HEK293 (cell line): ENCODE results near the gene EFCAB11.

Experiments used
- MZF1 ChIP-seq: fragments of 450-650 bp; formaldehyde crosslinking; IDR thresholded peaks from 2 replicates; pipeline ENCODE4 v1.5.1; 2017; ENCODE audit warnings: missing biosample characterization, missing genetic modification characterization, borderline replicate concordance
- ZFP69B ChIP-seq: fragments of 450-650 bp; formaldehyde crosslinking; IDR thresholded peaks from 2 replicates; pipeline ENCODE4 v1.5.1; 2016; ENCODE audit warnings: missing biosample characterization, missing genetic modification characterization
- ZNF138 ChIP-seq: fragments of 450-650 bp; formaldehyde crosslinking; IDR thresholded peaks from 2 replicates; pipeline ENCODE4 v1.5.1; 2016; ENCODE audit warnings: missing biosample characterization, missing genetic modification characterization, borderline replicate concordance
- ZNF140 ChIP-seq: fragments of 450-650 bp; formaldehyde crosslinking; IDR thresholded peaks from 2 replicates; pipeline ENCODE4 v1.5.1; 2016; ENCODE audit warnings: missing biosample characterization, missing genetic modification characterization
- ZNF404 ChIP-seq: fragments of 450-650 bp; formaldehyde crosslinking; IDR thresholded peaks from 2 replicates; pipeline ENCODE4 v1.5.1; 2017; ENCODE audit warnings: missing biosample characterization, missing genetic modification characterization
- ZNF585B ChIP-seq: fragments of 450-650 bp; formaldehyde crosslinking; IDR thresholded peaks from 2 replicates; pipeline ENCODE4 v1.5.1; 2016; ENCODE audit warnings: missing biosample characterization, missing genetic modification characterization
- ZNF792 ChIP-seq: fragments of 450-650 bp; formaldehyde crosslinking; IDR thresholded peaks from 2 replicates; pipeline ENCODE4 v1.5.1; 2016; ENCODE audit warnings: missing biosample characterization, missing genetic modification characterization
- TF ChIP-seq, protein P1 (sequence below): fragments of 450-650 bp; formaldehyde crosslinking; IDR thresholded peaks from 2 replicates; pipeline ENCODE4 v1.5.1; 2016; ENCODE audit warnings: missing biosample characterization, missing genetic modification characterization
- TF ChIP-seq, protein P2 (sequence below): fragments of 450-650 bp; formaldehyde crosslinking; IDR thresholded peaks from 2 replicates; pipeline ENCODE4 v1.5.1; 2016; ENCODE audit warnings: missing biosample characterization, missing genetic modification characterization
- TF ChIP-seq, protein P3 (sequence below): fragments of 450-650 bp; formaldehyde crosslinking; IDR thresholded peaks from 2 replicates; pipeline ENCODE4 v1.5.1; 2016; ENCODE audit warnings: missing biosample characterization, missing genetic modification characterization
- TF ChIP-seq, protein P4 (sequence below): fragments of 450-650 bp; formaldehyde crosslinking; IDR thresholded peaks from 2 replicates; pipeline ENCODE4 v1.5.1; 2016; ENCODE audit warnings: missing biosample characterization, missing genetic modification characterization

DNA sequence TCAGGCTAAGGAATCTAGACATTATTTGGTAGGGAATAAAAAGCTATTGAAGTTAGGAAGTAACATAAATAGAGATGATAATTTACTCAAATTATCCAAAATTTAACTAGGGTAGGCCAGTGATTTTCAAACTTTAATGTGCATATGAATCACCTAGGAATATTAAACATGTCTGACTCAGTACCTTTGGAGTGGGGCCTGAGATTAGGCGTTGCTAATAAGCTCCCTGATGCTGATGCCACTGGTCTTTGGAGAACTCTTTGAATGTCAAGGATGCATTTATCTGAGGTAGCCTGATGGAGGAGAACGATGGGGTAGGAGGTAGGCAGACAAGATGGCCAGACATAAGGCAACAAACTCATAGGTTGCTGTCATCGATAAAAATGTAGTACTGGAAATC is 33.2 kb downstream of the EFCAB11 start:
- TF ChIP-seq, protein P1, sequence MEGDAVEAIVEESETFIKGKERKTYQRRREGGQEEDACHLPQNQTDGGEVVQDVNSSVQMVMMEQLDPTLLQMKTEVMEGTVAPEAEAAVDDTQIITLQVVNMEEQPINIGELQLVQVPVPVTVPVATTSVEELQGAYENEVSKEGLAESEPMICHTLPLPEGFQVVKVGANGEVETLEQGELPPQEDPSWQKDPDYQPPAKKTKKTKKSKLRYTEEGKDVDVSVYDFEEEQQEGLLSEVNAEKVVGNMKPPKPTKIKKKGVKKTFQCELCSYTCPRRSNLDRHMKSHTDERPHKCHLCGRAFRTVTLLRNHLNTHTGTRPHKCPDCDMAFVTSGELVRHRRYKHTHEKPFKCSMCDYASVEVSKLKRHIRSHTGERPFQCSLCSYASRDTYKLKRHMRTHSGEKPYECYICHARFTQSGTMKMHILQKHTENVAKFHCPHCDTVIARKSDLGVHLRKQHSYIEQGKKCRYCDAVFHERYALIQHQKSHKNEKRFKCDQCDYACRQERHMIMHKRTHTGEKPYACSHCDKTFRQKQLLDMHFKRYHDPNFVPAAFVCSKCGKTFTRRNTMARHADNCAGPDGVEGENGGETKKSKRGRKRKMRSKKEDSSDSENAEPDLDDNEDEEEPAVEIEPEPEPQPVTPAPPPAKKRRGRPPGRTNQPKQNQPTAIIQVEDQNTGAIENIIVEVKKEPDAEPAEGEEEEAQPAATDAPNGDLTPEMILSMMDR (tag by site-specific recombination) = no peak
- TF ChIP-seq MZF1 (tag by site-specific recombination) (no peak), ZFP69B (tag by site-specific recombination) (no peak), ZNF792 (tag by site-specific recombination) (no peak), ZNF138 (no peak), ZNF585B (tag by site-specific recombination) (no peak), ZNF404 (tag by site-specific recombination) (no peak), ZNF140 (tag by site-specific recombination) (no peak)
- TF ChIP-seq, protein P2, sequence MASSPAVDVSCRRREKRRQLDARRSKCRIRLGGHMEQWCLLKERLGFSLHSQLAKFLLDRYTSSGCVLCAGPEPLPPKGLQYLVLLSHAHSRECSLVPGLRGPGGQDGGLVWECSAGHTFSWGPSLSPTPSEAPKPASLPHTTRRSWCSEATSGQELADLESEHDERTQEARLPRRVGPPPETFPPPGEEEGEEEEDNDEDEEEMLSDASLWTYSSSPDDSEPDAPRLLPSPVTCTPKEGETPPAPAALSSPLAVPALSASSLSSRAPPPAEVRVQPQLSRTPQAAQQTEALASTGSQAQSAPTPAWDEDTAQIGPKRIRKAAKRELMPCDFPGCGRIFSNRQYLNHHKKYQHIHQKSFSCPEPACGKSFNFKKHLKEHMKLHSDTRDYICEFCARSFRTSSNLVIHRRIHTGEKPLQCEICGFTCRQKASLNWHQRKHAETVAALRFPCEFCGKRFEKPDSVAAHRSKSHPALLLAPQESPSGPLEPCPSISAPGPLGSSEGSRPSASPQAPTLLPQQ = no peak
- TF ChIP-seq, protein P3, sequence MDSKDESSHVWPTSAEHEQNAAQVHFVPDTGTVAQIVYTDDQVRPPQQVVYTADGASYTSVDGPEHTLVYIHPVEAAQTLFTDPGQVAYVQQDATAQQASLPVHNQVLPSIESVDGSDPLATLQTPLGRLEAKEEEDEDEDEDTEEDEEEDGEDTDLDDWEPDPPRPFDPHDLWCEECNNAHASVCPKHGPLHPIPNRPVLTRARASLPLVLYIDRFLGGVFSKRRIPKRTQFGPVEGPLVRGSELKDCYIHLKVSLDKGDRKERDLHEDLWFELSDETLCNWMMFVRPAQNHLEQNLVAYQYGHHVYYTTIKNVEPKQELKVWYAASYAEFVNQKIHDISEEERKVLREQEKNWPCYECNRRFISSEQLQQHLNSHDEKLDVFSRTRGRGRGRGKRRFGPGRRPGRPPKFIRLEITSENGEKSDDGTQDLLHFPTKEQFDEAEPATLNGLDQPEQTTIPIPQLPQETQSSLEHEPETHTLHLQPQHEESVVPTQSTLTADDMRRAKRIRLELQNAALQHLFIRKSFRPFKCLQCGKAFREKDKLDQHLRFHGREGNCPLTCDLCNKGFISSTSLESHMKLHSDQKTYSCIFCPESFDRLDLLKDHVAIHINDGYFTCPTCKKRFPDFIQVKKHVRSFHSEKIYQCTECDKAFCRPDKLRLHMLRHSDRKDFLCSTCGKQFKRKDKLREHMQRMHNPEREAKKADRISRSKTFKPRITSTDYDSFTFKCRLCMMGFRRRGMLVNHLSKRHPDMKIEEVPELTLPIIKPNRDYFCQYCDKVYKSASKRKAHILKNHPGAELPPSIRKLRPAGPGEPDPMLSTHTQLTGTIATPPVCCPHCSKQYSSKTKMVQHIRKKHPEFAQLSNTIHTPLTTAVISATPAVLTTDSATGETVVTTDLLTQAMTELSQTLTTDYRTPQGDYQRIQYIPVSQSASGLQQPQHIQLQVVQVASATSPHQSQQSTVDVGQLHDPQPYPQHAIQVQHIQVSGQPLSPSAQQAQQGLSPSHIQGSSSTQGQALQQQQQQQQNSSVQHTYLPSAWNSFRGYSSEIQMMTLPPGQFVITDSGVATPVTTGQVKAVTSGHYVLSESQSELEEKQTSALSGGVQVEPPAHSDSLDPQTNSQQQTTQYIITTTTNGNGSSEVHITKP = no peak
- TF ChIP-seq, protein P4, sequence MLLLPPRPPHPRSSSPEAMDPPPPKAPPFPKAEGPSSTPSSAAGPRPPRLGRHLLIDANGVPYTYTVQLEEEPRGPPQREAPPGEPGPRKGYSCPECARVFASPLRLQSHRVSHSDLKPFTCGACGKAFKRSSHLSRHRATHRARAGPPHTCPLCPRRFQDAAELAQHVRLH (tag by site-specific recombination) = no peak
